Keratinocyte (primary cell): ENCODE measurements around the gene CCDC40.

ENCODE experiments used
- CTCF ChIP-seq, 3 experiments: IDR thresholded peaks in 1 of 3; conservative IDR thresholded peaks in 1 of 3; optimal IDR thresholded peaks in 1 of 3; 2 replicates in 2 of 3; 3 replicates in 1 of 3; pipeline versions ENCODE3 to v1.5.1; 2011; ENCODE audit warnings: low read length in 3 of 3, mild to moderate bottlenecking in 3 of 3, moderate library complexity in 2 of 3, control low read depth in 1 of 3, inconsistent platforms in 1 of 3; ENCODE audit not compliant: insufficient read depth in 2 of 3; ENCODE audit errors: extremely low read depth in 1 of 3
- EZH2 ChIP-seq: IDR thresholded peaks from one replicate; pipeline ENCODE4 v1.6.1; 2012; ENCODE audit warnings: inconsistent platforms, mild to moderate bottlenecking, low read length, moderate library complexity

- TF ChIP-seq CTCF (optimal IDR thresholded peaks at IDR 0.05 in 1 of 3, IDR thresholded peaks at IDR 0.05 in 1 of 3, conservative IDR thresholded peaks at IDR 0.05 in 1 of 3; ENCODE audit: extremely low read depth in 1 of 3, insufficient read depth in 2 of 3, low read length in 3 of 3) (no peak), EZH2 (no peak)
Measured at GRCh38 chr17:80023481-80024205, 12.8 kb upstream of the CCDC40 start.
